ENCODE measurements around the gene WDR64. TPM values are rescaled to one million over a fixed set of nuclear protein-coding genes. Genes with fewer than 3 reads are reported as not detected.

The WDR64 gene
- total RNA-seq, 3 donors from 2014 or later (not counting 1 experiment from before 2014, with no cell fraction given) = not detected

GRCh38 chr1:241838897-241839296 lies 186.8 kb downstream of the WDR64 start:
- TF ChIP-seq, protein P1, sequence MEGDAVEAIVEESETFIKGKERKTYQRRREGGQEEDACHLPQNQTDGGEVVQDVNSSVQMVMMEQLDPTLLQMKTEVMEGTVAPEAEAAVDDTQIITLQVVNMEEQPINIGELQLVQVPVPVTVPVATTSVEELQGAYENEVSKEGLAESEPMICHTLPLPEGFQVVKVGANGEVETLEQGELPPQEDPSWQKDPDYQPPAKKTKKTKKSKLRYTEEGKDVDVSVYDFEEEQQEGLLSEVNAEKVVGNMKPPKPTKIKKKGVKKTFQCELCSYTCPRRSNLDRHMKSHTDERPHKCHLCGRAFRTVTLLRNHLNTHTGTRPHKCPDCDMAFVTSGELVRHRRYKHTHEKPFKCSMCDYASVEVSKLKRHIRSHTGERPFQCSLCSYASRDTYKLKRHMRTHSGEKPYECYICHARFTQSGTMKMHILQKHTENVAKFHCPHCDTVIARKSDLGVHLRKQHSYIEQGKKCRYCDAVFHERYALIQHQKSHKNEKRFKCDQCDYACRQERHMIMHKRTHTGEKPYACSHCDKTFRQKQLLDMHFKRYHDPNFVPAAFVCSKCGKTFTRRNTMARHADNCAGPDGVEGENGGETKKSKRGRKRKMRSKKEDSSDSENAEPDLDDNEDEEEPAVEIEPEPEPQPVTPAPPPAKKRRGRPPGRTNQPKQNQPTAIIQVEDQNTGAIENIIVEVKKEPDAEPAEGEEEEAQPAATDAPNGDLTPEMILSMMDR (IDR thresholded peaks at IDR 0.05) = no peak
- peaks cover 2% of the 10 kb centered on the region for H3K27me3 ChIP-seq (ENCODE audit: control insufficient read depth, insufficient read depth, low read length)
- ATAC-seq = no peak
- no peaks in the 10 kb centered on the region for H3K9me3 ChIP-seq (ENCODE audit: control insufficient read depth, insufficient read depth, low read length)
- no peak overlapping the region for H3K27ac ChIP-seq (ENCODE audit: low read length)
- H3K4me1 Mint-ChIP-seq = no peaks in the 10 kb centered on the region
- DNase-seq = no peak
- peaks cover 16 to 64% of the 10 kb centered on the region in 2 donors for H3K27me3 Mint-ChIP-seq (ENCODE audit: low read depth in 2 of 2)
- no peaks in the 10 kb centered on the region for H3K36me3 ChIP-seq (ENCODE audit: control insufficient read depth, insufficient read depth, low read length)
- no peaks in the 10 kb centered on the region for H3K36me3 Mint-ChIP-seq
- no peaks in the 10 kb centered on the region for H3K9me3 Mint-ChIP-seq
- no peaks in the 10 kb centered on the region for H3K4me1 ChIP-seq (ENCODE audit: control insufficient read depth, insufficient read depth, low read length)
- no peak overlapping the region for H3K27ac Mint-ChIP-seq
- H3K4me3 Mint-ChIP-seq = no peak overlapping the region
- intact Hi-C loops (cut with micrococcal nuclease) = no loop called here
- 86% methylated on average over 5 of the region's 5 CpGs for WGBS (ENCODE audit: insufficient coverage)
- no peak overlapping the region for H3K4me3 ChIP-seq (ENCODE audit: low read length)

- no peak overlapping the region for H3K27ac Mint-ChIP-seq
- TF ChIP-seq, protein P1 (IDR thresholded peaks at IDR 0.05) = no peak
- Histone ChIP-seq H3K9me3 (ENCODE audit: control insufficient read depth, insufficient read depth, low read length) (no peaks in the 10 kb centered on the region), H3K4me3 (ENCODE audit: low read length) (no peak overlapping the region), H3K4me1 (ENCODE audit: control insufficient read depth, insufficient read depth, low read length) (no peaks in the 10 kb centered on the region), H3K36me3 (ENCODE audit: control insufficient read depth, insufficient read depth, low read length) (no peaks in the 10 kb centered on the region), H3K27ac (ENCODE audit: low read length) (no peak overlapping the region), H3K27me3 (ENCODE audit: control insufficient read depth, insufficient read depth, low read length) (peaks cover 2% of the 10 kb centered on the region)
- intact Hi-C loops (cut with micrococcal nuclease) = no loop called here
- DNase-seq = no peak
- WGBS (ENCODE audit: insufficient coverage) = 80% methylated on average over 6 of the region's 6 CpGs
- H3K27me3 Mint-ChIP-seq (ENCODE audit: low read depth in 2 of 2) = peaks cover 17 to 65% of the 10 kb centered on the region in 2 donors
- no peaks in the 10 kb centered on the region for H3K4me1 Mint-ChIP-seq
- no peaks in the 10 kb centered on the region for H3K9me3 Mint-ChIP-seq
- no peak overlapping the region for H3K4me3 Mint-ChIP-seq
- H3K36me3 Mint-ChIP-seq = no peaks in the 10 kb centered on the region
- ATAC-seq = no peak
These were observed 187.4 kb downstream of the WDR64 start for GRCh38 chr1:241839369-241839979.

DNA sequence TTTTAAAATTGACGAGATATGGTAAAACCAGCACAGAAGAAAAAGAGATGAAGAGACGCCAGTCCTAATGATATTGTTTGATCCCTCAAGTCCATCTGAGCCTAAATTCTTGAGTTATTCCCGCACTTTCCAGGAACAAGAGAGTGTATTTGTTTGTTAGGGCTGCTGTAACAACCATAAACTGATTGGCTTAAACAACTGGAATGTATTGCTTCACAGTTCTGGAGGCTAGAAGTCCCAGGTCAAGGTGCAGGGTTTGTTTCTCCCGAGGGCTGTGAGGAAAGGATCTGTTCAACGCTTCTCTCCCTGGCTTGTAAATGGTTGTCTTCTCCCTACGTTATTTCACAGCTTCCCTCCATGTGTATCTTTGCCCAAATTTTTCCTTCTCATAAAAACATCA lies 188.1 kb downstream of the WDR64 start:
- no peak overlapping the region for H3K4me3 ChIP-seq (ENCODE audit: low read length)
- Mint-ChIP-seq H3K27me3 (ENCODE audit: low read depth in 2 of 2) (peaks cover 17 to 65% of the 10 kb centered on the region in 2 donors), H3K36me3 (no peaks in the 10 kb centered on the region), H3K4me1 (no peaks in the 10 kb centered on the region), H3K27ac (no peak overlapping the region), H3K9me3 (no peaks in the 10 kb centered on the region), H3K4me3 (no peak overlapping the region)
- no peak overlapping the region for H3K27ac ChIP-seq (ENCODE audit: low read length)
- H3K4me1 ChIP-seq (ENCODE audit: control insufficient read depth, insufficient read depth, low read length) = no peaks in the 10 kb centered on the region
- TF ChIP-seq, protein P1 (IDR thresholded peaks at IDR 0.05) = no peak
- H3K36me3 ChIP-seq (ENCODE audit: control insufficient read depth, insufficient read depth, low read length) = no peaks in the 10 kb centered on the region
- WGBS (ENCODE audit: insufficient coverage) = 92% methylated on average over 6 of the region's 6 CpGs
- intact Hi-C loops (cut with micrococcal nuclease) = no loop called here
- H3K27me3 ChIP-seq (ENCODE audit: control insufficient read depth, insufficient read depth, low read length) = peaks cover 2% of the 10 kb centered on the region
- no peak for ATAC-seq
- DNase-seq = no peak
- no peaks in the 10 kb centered on the region for H3K9me3 ChIP-seq (ENCODE audit: control insufficient read depth, insufficient read depth, low read length)

GRCh38 chr1:241841691-241842090 lies 189.6 kb downstream of the WDR64 start:
- Histone ChIP-seq H3K27ac (ENCODE audit: low read length) (no peak overlapping the region), H3K36me3 (ENCODE audit: control insufficient read depth, insufficient read depth, low read length) (no peaks in the 10 kb centered on the region), H3K9me3 (ENCODE audit: control insufficient read depth, insufficient read depth, low read length) (no peaks in the 10 kb centered on the region), H3K27me3 (ENCODE audit: control insufficient read depth, insufficient read depth, low read length) (peaks cover 2% of the 10 kb centered on the region), H3K4me3 (ENCODE audit: low read length) (no peak overlapping the region), H3K4me1 (ENCODE audit: control insufficient read depth, insufficient read depth, low read length) (no peaks in the 10 kb centered on the region)
- peaks cover 13 to 51% of the 10 kb centered on the region in 2 donors for H3K27me3 Mint-ChIP-seq (ENCODE audit: low read depth in 2 of 2)
- TF ChIP-seq, protein P1 (IDR thresholded peaks at IDR 0.05) = no peak
- no peaks in the 10 kb centered on the region for H3K4me1 Mint-ChIP-seq
- DNase-seq = no peak
- H3K36me3 Mint-ChIP-seq = no peaks in the 10 kb centered on the region
- no peak overlapping the region for H3K4me3 Mint-ChIP-seq
- 94% methylated on average over 2 of the region's 3 CpGs for WGBS (ENCODE audit: insufficient coverage)
- H3K9me3 Mint-ChIP-seq = no peaks in the 10 kb centered on the region
- intact Hi-C loops (cut with micrococcal nuclease) = no loop called here
- H3K27ac Mint-ChIP-seq = no peak overlapping the region
- no peak for ATAC-seq

Data from natural killer cell (primary cell).